ENCODE data around the gene KIF1B.
A peak's percentile ranks its signal among the peaks of the same experiment; 100 is the strongest.

The KIF1B gene

GRCh38 chr1:10337436-10337835 lies 127.1 kb downstream of the KIF1B start:
- no peak for DNase-seq

DNA sequence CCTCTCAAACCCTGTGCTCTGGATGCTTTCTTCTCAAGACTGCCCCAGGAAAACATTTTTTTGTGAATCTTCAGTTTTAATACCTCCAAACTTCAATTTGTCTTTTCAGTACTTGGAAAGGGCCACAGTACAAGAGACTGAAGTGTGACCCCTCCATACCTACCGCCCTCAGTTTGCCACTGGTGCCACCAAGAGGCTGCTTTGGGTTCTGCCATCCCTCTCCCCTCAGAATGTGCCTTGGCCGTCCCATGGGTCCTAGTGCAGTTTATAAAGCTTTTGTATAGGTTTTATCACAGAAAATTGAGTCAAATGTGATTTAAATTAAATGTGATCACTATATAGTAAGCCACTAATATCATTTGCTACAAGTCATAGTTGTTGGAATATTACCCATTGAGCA lies 127.7 kb downstream of the KIF1B start:
- DNase-seq, result no peak

DNA sequence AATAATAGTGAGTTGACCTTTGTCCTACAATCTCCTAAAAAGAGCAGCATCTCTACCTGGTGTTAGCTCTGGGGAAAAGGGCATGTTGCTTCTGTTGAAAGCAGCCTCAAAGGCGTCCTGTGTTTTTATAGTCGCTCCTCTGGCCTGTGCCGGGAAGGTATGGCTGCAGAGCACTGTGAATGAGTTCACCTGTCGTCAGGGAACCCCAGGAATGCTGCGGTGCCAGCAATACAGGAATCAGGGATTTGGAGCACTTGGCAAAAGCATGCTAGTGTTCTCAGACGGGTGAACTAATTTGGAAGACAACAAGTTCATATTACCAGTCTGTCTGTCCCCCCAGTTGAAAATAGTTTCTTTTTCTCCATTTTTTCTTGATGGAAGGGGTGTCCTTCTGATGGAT lies 128.2 kb downstream of the KIF1B start:
- DNase-seq, result no peak

DNA sequence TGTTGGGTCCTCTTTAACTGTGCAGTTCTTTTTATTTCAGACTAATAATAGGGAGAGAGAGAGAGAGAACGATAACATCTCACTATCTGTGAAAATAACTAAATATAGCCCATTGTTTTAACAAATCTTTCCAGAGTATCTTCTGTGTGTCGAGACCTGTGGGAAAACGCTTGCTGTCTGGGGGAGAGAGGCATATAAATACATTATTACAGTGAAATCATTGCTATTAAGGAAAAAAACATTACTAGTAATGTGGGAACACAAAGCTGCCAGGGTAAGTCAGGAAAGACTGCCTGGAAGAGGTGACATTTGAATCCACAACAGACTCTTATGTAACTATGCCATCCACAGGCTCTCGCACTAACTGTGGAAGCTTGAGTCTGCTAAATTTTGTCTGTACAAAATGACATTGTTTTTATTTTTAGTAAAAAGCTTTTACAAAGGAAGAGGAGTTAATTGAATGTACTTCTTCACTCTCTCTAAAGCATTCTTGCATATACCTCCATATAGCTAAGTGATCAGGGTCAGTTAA lies 128.7 kb downstream of the KIF1B start:
- no peak for DNase-seq

DNA sequence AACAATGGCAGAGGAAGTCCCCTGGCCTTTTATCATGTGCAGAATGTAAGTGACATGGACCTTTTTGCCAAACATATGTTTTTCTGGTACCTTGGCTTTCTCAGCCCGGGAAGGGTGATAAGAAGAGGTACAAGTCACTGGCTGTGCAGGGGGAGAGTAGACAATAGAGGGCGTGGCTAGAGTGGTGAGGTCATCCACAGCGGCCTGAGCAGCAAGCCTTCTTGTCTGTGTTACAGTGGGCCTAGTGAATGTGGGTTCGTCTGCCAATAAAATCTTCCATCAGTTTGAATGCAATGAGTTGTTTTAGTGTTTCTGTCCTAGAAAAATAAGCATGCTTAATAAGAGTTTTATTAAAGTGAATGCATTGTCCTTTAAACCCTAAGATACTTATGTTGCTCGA lies 129.4 kb downstream of the KIF1B start:
- no peak for DNase-seq

GRCh38 chr1:10340930-10341590 lies 130.7 kb downstream of the KIF1B start:
- DNase-seq, result no peak

DNA sequence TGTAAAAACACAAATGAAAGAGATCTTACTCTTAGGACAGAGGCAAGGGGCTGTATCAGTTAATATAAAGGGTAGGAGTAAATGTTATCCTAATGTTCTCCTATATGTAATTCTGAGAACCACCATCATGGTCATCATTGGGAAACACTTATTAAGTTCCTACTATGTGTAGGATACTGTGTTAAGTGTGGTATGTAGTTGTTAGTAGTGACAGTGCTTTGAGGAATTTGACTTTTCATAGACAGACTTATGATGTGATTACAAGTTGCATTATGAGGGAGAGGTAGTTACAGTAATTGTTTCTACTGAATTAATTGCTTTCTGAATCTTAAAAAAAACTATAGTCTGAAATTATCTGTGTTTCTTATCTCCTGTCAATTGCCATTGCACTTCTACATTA lies 136.7 kb downstream of the KIF1B start:
- no peak for DNase-seq

GRCh38 chr1:10353282-10353681 lies 142.9 kb downstream of the KIF1B start:
- no peak for DNase-seq

- DNase-seq, result no peak
Observed at GRCh38 chr1:10353693-10354092, 143.3 kb downstream of the KIF1B start.

DNA sequence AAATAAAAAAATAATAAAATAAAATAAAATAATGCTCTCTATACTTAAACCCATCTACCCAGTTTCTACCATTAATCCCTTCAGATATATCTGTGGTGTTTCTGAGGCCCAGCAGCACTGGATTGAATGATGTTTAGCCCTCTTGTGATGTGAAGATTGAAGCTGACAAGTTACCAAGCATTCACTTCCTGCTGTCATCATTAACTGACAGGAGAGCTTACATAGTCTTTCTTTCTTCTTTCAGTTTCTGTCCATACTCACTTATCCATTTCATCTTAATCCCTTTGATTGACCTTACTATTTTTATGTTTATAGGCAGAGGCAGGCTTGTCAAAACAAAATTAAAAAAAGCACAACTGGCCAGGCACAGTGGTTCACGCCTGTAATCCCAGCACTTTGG lies 149.7 kb downstream of the KIF1B start:
- no peak for DNase-seq

DNA sequence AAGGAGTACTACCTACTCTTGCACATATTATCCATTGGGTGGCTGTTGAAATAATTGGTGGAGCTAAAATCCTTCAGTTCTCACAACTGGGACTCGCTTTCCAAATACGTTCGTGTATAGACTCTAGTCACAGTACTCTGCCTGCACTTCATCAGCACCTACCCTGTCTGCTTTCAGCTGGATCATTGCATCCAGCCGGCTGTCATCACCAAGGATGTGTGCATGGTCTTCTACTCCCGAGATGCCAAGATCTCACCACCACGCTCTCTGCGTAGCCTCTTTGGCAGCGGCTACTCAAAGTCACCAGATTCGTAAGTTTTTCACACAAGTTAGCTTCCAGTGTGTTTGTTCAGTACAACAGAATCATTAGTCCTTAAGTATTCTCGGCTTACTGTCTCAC lies 151.1 kb downstream of the KIF1B start:
- no peak for DNase-seq

DNA sequence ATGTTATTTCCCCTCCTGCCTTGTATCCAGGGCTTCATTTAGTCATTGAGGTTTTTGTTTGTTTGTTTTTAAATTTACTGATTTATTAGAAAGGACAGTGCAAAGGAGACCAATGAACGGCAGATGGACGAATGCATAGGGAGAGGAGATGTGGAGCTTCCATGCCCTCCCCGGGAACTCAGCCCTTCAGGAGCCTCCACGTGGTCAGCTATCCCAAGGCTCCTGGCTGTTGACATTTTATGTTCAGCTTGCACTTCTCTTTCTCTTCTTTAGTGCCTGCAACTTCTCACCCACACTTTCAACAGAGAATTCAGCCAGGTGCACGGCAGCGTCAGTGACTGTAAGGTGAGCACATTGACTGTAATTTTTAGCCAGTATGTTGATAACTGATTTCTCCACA lies 157.8 kb downstream of the KIF1B start:
- no peak for DNase-seq

GRCh38 chr1:10374442-10374860 lies 164.1 kb downstream of the KIF1B start:
- DNase-seq, result no peak

DNA sequence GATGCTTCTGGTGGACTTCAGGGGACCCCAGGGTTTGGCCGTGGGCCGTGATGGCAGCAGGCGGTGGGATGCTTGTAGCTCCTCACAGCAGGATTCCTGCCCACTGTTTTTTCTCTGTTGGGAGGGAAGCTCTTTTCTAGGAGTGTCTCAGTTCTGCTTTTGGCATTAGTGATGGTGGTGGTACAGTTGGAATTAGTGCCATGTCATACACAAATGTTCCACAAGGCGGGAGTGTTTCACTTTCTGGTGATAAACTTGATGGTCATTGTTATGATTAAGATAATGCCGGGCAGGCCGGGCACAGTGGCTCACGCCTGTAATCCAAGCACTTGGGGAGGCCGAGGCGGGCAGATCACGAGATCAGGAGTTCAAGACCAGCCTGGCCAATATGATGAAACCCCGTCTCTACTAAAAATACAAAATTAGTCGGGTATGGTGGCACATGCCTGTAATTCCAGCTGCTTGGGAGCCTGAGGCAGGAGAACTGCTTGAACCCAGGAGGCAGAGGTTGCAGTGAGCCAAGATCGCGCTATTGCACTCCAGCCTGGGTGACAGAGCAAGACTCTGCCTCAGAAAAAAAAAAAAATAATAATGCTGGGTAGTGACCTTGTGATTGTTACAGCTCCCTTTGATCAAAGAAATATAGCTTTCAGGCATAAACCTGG lies 167.1 kb downstream of the KIF1B start:
- peak; percentile 3 for DNase-seq

GRCh38 chr1:10378081-10378841 lies 167.9 kb downstream of the KIF1B start:
- DNase-seq, result no peak

DNA sequence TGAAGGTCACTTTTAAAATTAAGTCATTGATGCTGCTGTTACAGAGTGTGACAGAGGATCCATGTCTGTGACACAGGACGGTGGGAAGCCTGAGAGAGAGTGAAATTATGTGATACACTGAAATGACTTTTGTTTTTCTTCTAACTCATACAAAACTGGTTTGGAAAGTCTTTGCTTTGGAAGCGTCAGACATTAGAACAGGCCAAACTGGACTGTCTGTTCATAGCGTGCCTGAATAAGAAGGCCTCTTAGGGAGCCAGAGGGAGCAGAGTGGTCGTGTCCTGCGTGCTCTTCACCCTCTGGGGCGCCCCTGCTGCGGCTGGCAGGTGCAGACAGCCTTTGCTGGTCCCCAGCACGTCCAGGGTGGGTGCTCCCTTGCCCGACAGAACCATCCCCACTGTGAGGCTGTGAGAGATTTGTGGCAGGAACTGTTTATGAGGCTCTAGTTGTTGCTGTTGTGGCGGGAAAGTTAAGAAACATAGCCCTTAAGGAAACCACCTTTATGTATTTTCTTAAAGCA lies 168.8 kb downstream of the KIF1B start:
- no peak for DNase-seq

DNA sequence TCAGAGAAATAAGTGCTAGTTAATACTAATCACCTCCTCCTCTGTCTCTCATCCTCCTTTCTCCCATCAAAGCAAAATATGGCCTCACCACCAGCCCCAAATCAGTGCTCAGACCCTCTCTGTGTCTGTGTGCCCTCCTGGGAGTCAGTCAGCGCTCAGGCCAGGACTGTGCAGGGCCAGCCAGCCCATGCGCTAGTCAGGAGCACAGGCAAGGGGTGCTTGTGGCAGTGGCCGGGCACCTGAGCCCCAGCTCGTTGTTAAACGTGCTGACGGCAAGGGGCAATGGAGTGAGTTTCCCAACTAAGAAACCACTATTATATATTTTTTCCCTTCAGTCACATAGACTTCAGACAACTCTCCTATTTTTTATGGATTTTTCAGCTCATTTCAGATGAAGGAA lies 169.3 kb downstream of the KIF1B start:
- no peak for DNase-seq

DNA sequence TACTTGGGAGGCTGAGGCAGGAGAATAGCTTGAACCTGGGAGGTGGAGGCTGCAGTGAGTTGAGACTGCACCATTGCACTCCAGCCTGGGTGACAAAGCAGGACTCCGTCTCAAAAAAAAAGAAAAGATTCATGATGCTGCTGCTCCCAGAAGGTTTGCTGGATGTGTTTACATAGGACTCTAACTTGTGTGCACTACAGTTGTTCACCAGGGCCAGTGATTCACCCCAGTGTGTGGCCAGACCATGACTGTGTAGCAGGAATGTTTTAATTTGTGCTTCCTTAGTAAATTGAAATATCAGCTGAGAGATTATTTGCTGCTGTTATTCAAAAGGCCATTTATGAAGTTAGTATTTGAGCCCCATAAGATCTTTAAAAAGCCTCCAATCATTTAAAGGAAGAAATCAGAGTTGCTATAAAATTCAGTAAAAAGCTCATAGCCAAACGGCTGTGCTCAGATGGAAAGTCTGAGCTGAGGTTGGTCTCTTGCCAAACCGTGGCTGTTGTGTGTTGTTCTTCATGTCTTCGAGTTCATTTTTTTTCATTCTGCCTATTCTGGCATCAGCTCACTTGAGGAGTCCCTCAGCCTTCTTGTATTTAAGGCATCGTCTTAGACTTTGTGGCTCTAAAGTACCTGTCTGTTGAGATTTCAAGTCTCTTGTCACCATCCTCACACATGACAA lies 170.4 kb downstream of the KIF1B start:
- DNase-seq, result no peak

- DNase-seq, result no peak
Observed at GRCh38 chr1:10383630-10384029, 173.3 kb downstream of the KIF1B start.

GRCh38 chr1:10384219-10384618 lies 173.8 kb downstream of the KIF1B start:
- DNase-seq, result no peak

- DNase-seq, result no peak
Observed at GRCh38 chr1:10386761-10387676, 176.6 kb downstream of the KIF1B start.
